ENCODE data around the gene MAPKBP1.
A peak's percentile ranks its signal among the peaks of the same experiment; 100 is the strongest.

MAPKBP1 gene

DNA sequence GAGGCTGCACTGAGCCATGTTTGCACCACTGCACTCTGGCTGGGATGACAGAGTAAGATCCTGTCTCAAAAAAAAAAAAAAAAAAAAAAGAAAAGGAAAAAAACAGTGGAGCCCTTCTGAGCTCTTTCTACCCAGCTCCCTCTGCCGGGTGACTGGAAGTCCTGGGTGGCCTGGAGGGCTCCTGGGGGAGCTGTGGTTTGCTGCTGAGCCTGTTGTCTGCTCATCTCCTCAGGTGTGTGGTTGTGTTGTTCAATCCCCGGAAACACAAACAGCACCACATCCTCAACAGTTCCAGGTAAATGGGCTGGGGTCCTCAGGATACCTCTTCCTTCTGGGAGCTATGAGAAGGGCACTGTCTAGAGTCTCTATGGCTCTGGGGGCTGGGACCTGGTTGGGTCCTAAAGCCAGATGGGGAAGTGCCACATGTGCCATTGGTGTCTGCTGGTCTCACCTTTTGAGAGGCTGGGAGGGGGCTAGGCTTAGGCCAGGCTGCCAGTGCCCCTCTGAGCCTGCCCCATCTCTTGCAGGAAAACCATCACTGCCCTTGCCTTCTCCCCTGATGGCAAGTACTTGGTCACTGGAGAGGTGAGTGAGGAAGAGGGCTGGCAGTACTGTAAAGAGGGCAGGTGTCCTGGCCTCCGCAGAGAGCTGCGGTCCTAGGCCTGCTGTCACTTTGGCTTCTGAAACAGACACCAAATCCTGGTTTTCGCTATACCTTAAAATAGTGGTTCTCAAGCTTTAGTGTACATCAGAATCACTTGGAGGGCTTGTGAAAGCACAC lies 36.6 kb downstream of the MAPKBP1 start:
- DNase-seq: no peak

DNA sequence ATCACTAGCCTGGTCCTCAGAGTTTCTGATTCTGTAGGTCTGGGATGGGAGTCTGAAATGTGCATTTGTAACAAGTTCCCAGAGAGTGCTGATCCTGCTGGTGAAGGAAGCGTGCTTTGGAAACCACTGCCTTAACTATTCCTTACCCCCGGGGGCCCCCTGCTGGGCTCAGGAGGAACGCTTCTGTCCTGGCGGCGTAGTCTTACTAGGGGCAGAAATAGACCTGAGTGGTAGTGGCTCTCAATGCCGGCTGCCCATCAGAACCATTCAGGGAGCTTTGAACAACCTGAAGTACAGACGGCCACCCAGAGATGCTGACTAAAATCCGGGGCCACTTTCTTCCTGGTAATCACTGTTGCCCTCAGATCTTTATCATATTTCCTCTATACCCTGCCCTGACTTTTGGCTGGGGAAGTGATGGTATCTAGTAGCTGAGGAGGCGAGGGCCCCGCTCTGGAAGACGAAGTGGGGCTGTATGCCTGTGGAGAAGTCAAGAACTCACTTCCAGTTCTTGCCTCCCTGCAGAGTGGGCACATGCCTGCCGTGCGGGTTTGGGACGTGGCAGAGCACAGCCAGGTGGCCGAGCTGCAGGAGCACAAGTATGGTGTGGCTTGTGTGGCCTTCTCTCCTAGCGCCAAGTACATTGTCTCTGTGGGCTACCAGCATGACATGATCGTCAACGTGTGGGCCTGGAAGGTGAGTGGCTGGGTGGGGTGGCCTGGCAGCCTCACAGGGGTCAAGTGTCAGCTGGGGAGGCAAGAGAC lies 37.3 kb downstream of the MAPKBP1 start:
- peak; percentile 15 to 73 (median 46) for DNase-seq

DNA sequence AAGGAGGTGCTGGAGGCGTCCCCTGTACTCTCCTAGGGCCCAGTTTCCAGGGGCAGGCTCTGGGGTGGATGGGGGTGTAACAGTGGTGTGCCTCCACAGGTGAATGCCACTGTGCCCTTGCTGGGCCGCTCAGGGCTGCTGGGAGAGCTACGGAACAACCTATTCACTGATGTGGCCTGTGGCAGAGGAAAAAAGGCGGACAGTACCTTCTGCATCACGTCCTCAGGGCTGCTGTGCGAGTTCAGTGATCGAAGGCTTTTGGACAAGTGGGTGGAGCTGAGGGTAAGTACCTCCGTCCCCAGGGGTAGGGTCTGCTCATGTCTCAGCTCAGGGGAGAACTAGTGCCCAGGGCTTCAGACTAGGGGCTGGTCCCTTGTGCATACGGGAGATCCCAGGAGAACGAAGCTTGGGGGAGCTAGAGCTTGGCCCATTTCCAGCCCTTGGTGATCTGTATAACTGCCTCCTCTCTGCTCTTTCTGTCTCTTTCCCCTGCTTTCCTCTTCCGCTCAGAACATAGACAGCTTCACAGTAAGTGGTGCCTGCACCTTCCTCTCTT lies 38.6 kb downstream of the MAPKBP1 start:
- no peak for DNase-seq

GRCh38 chr15:41813426-41813825 lies 39.1 kb downstream of the MAPKBP1 start:
- no peak for DNase-seq

DNA sequence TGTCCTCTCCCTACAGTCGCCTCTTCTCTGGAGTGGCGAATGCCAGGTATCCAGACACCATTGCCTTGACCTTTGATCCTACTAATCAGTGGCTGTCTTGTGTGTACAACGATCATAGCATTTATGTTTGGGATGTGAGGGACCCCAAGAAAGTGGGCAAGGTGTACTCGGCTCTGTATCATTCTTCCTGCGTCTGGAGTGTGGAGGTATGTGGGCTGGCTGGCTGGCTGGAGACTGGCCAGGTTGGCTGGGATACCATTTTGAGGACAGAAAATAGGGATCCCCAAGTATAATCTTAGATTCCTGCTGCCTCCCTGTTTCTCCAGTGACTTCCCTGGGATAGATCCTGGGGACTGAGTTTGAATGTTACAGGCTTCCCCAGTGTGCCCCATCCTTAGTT lies 40.2 kb downstream of the MAPKBP1 start:
- no peak for DNase-seq

- no peak for DNase-seq
Measured at GRCh38 chr15:41816788-41817187, 42.5 kb downstream of the MAPKBP1 start.

- DNase-seq: no peak
Measured at GRCh38 chr15:41817327-41817726, 43.0 kb downstream of the MAPKBP1 start.

DNA sequence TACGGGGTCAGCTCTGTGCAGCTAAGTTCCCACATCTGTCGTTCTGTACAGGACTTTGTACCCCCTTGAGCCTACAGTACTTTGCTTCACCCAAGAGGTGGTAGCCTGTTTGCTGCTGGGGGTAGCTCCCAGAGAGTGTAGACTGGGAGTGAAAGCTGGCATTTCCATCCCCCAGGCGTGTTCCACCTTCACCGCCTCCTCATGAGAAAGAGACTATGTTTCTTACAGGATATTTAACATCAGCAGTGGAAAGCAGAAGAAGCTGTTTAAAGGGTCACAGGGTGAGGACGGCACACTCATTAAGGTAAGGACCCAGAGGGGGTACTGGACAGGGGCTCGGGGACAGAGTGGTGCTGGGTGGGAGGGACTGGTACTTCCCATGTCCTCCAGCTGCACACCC lies 43.5 kb downstream of the MAPKBP1 start:
- no peak for DNase-seq

- DNase-seq: no peak
Measured at GRCh38 chr15:41819455-41820050, 45.3 kb downstream of the MAPKBP1 start.

DNA sequence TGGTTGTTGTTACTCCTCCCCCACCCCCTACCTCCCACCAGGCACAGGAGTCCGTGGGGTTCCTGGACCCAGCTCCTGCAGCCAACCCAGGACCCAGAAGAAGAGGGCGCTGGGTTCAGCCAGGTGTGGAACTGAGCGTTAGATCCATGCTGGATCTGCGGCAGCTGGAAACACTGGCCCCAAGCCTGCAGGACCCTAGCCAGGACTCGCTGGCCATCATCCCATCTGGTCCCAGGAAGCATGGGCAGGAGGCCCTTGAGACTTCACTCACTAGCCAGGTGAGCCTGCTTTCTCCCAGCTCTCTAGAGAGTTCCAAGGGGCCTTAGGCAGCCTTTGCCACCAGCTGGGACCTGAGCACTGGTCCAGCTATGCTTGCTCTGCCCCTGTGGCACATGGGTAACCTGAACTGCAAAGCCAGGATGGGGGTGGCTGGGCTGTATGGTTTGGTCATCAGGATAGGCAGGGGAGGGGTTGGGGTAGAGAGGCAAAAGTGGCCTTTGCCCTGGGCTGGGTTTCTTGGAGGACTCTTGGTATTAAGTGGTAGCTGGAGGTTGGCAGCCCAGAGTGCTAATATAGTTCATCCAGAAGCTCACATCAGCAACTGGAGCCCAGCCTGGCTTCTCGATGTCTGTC lies 46.6 kb downstream of the MAPKBP1 start:
- no peak for DNase-seq

DNA sequence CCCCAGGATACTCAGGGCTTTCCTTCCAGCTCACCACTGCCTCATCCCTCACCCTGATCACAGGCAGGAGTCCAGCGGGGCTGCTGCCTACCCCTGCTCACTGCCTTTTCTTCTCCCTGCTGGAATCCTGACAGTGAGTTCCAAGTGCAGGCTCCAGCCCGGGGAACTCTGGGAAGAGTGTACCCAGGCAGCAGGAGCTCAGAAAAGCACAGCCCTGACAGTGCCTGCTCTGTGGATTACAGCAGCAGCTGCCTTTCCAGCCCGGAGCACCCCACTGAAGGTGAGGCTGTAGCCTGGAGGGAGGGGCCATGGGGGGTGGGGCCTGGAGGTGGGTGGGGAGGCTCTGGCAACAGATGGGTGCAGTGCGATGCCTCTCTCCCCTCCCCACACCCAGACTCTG lies 47.5 kb downstream of the MAPKBP1 start:
- DNase-seq: no peak

DNA sequence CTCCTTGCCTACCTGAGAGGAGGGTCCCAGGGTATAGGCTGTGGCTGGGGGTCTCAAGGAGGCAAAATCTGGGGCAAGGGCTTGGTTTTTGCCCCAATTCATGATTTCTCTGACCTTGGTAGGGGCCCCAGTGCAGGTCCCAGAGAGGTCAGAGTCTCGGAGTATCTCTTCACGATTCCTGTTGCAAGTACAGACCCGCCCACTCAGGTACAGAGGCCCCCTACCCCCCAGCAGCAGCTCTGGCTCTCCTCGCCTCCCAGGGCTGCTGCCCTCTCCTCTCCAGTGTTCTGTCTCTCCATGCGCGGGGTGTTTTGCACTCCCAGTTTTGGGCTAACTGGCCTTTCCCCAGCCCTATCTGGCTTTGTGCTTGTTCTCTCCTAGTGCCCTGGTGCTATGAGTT lies 48.2 kb downstream of the MAPKBP1 start:
- no peak for DNase-seq

- DNase-seq: no peak
Measured at GRCh38 chr15:41822957-41823356, 48.7 kb downstream of the MAPKBP1 start.

GRCh38 chr15:41823502-41823901 lies 49.2 kb downstream of the MAPKBP1 start:
- no peak for DNase-seq

GRCh38 chr15:41824062-41824745 lies 49.9 kb downstream of the MAPKBP1 start:
- DNase-seq: no peak

DNA sequence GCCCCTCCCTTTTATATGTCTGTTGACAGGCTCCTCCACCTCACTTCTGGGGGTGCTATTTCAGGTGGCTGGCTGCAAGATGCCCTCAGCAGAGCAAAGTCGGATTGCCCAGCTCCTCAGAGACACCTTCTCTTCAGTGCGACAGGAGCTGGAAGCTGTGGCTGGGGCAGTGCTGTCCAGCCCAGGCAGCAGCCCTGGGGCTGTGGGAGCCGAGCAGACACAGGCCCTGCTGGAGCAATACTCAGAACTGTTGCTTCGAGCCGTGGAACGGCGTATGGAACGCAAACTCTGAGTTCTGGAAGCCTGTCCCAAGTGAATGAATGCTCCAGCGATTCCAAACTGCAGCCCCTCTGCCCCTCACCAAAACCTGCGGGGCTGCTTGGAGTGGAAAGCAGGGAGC lies 50.9 kb downstream of the MAPKBP1 start:
- no peak for DNase-seq

DNA sequence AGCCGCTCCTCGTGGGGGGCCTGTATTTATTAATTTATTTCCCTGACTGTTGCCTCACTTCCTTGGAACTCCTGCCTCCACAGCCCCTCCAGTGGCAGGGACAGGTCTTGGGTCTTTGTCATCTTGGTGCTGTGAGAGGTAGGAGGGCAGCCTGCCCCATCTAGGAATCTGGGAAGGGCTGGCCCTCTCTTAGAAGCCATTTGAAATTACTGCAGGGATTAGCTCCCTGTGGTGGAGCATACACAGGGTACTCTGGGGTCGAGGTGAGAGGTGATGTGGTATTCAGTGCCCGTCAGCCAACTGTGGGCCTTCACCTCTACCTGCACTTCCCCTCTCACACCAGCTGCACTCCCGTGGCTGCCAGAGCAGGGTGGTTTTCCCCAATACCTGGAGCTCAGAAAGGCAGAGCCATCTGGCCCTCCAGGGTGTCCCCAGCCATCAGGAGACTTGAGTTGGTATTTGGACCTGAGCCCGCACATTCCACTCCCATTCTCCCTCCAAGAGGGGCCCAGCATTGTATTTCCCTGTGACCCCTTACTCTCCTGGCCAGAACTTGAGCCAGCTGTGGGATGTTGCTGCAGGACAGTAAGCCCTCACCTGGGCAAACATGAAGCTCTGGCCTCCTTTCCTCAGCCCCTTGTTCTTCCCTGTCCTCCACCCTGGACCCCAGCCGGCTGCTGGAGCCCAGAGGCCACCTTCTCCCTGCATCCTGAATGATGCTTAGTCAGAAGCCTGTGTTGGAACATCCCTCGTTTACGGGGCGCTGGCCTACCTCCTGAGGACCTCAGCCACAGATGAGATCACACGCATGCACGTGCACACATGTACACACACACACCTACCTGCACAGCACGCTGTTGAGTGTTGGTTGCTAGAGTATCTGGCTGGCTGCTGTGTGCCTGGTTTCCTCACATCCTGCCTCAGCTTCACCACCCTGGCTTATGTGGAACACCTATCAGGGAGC lies 51.6 kb downstream of the MAPKBP1 start:
- DNase-seq: no peak

DNA sequence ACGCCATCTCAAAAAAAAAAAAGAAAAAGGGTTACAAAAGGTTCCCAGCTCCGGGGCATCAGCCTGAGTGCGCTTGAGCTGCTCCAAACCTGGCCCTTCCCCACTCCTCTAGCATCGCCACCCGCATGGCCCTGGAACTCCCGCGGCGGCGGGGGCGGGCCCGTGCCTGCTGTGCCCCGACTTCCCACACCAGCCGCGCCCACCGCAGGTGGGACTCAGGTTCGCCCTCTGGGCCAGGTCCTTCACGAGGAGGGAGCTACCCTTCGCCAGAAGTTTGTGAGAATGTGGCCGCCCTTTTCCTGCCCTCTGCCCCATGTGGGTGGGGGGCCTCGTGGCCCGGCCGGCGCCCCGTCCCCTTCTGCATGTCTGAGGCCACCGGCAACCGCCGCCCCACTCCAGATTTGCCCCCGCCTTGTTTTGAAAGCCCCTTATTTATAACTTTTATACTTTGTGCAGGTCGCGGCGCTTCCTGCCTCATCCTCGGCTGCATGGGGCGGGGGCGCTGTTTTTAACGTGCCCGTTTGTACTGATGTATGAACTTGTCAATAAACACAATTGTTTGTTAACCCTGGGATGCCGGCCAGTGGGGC lies 53.1 kb downstream of the MAPKBP1 start:
- peak in 2 of 4 experiments; percentile 13 to 40 for DNase-seq

DNA sequence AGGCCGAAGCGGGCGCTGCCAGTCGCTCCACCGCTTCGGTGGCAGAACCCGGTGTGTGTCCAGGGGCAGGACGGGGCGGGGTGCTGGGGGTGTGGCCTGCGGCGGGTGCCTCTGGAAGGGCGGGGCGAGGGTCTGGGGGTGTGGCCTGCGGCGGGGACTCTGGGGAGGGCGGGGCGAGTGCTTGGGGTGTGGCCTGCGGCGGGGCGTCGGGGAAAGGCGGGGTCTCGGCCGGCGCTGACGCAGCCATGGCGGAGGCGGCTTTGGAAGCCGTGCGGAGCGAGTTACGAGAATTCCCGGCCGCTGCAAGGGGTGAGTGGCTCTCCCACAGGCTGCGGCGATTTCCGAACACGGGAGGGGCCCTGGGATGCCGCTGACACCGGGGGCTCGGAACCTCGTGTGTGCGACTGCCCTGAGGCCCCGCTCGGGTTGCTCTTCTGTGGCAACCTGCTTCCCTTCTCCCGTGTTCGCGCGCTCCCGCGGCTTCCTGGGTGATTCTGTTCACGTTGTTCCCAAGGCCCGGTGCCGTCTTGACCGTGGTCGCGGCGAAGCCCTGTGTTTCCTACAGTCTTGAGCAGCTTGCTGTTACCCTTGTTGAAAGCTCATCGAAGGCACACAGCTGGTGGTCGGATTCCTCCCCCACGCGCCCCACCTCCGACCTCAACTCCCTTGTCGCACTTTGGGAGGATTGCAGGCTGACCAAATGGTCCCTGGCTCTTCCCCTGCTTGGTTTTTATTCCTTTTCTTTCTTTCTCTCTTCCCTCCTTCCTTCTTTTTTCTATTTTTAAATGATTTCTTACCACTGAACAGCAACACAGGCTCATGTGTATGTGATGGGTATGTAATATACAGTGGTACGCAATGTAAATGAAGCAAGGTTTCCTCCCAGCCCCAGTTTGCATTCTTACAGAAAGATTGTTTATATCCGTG lies 53.9 kb downstream of the MAPKBP1 start, which contains the start of gene JMJD7:
TSS of gene JMJD7 (plus strand) at position 213 of the 927 bp plus-strand sequence. CDS start at position 246, 33 bp downstream.
- peak; percentile 91 to 98 (median 98) for DNase-seq

DNA sequence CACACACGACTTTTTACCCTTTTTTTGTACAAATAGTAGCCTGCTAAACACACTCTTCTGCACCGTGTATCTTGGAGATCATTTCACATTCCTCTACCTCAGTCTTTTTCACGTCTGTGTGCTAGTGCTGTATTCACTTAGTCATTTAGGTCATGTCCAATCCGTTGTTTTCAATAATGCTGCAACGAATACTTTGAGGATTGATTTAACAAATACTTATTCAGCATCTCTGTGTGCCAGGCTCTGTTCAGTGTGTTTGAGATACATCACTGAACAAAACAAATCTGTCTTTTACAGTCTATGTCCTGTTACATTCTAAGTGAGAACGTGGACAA lies 54.5 kb downstream of the MAPKBP1 start:
- no peak for DNase-seq

All from activated naive CD4-positive, alpha-beta T cell (primary cell).